ENCODE data around the gene TAOK3.

TAOK3 gene

GRCh38 chr12:118188690-118189371 is 183.9 kb downstream of the TAOK3 start:
- no peak overlapping the region for H3K9ac ChIP-seq (ENCODE audit: low read length)
- no peaks in the 10 kb centered on the region for H3K79me2 ChIP-seq (ENCODE audit: low read length)
- no peak overlapping the region for H3K4me2 ChIP-seq (ENCODE audit: low read depth, low read length)
- H3K9me2 ChIP-seq (replicated peaks; ENCODE audit: insufficient read depth, low read length) = no peaks in the 10 kb centered on the region
- H3K36me3 ChIP-seq (replicated peaks; ENCODE audit: insufficient read depth, low read length) = no peaks in the 10 kb centered on the region
- H4K20me1 ChIP-seq (ENCODE audit: insufficient read depth, low read length) = no peaks in the 10 kb centered on the region
- TF ChIP-seq EZH2 (optimal IDR thresholded peaks at IDR 0.05; ENCODE audit: low read depth, low read length) (no peak), CTCF (IDR thresholded peaks at IDR 0.05; ENCODE audit: low read length) (no peak), EZH2phosphoT487 (IDR thresholded peaks at IDR 0.05; ENCODE audit: low read length) (no peak)
- H3K27me3 ChIP-seq (replicated peaks; ENCODE audit: insufficient read depth, low read length) = no peaks in the 10 kb centered on the region
- no peak for DNase-seq
- no peaks in the 10 kb centered on the region for H3K9me3 ChIP-seq (replicated peaks; ENCODE audit: insufficient read depth, low read length)
- H3K27ac ChIP-seq (ENCODE audit: low read length) = no peak overlapping the region
- no peak overlapping the region for H2AFZ ChIP-seq (ENCODE audit: low read length)
- no peak overlapping the region for H3K4me3 ChIP-seq (ENCODE audit: low read length)
- H3F3A ChIP-seq (ENCODE audit: insufficient read depth, low read length) = no peaks in the 10 kb centered on the region
- no peaks in the 10 kb centered on the region for H3K4me1 ChIP-seq (ENCODE audit: low read length)

GRCh38 chr12:118187751-118188435 is 184.8 kb downstream of the TAOK3 start:
- Histone ChIP-seq H3K4me2 (ENCODE audit: low read depth, low read length) (no peak overlapping the region), H3K27ac (ENCODE audit: low read length) (no peak overlapping the region), H4K20me1 (ENCODE audit: insufficient read depth, low read length) (no peaks in the 10 kb centered on the region), H3K9me2 (replicated peaks; ENCODE audit: insufficient read depth, low read length) (no peaks in the 10 kb centered on the region), H3K27me3 (replicated peaks; ENCODE audit: insufficient read depth, low read length) (no peaks in the 10 kb centered on the region), H2AFZ (ENCODE audit: low read length) (no peak overlapping the region), H3K79me2 (ENCODE audit: low read length) (no peaks in the 10 kb centered on the region), H3F3A (ENCODE audit: insufficient read depth, low read length) (no peaks in the 10 kb centered on the region), H3K9ac (ENCODE audit: low read length) (no peak overlapping the region), H3K9me3 (replicated peaks; ENCODE audit: insufficient read depth, low read length) (no peaks in the 10 kb centered on the region), H3K4me1 (ENCODE audit: low read length) (no peaks in the 10 kb centered on the region), H3K4me3 (ENCODE audit: low read length) (no peak overlapping the region), H3K36me3 (replicated peaks; ENCODE audit: insufficient read depth, low read length) (no peaks in the 10 kb centered on the region)
- TF ChIP-seq CTCF (IDR thresholded peaks at IDR 0.05; ENCODE audit: low read length) = no peak
- TF ChIP-seq EZH2 (optimal IDR thresholded peaks at IDR 0.05; ENCODE audit: low read depth, low read length) = no peak
- no peak for TF ChIP-seq EZH2phosphoT487 (IDR thresholded peaks at IDR 0.05; ENCODE audit: low read length)
- no peak for DNase-seq

GRCh38 chr12:118185602-118186397 is 186.9 kb downstream of the TAOK3 start:
- no peaks in the 10 kb centered on the region for H3K79me2 ChIP-seq (ENCODE audit: low read length)
- H3K27ac ChIP-seq (ENCODE audit: low read length) = no peak overlapping the region
- H2AFZ ChIP-seq (ENCODE audit: low read length) = no peak overlapping the region
- no peak overlapping the region for H3K4me3 ChIP-seq (ENCODE audit: low read length)
- no peaks in the 10 kb centered on the region for H3K36me3 ChIP-seq (replicated peaks; ENCODE audit: insufficient read depth, low read length)
- H4K20me1 ChIP-seq (ENCODE audit: insufficient read depth, low read length) = no peaks in the 10 kb centered on the region
- H3K9ac ChIP-seq (ENCODE audit: low read length) = no peak overlapping the region
- H3K4me1 ChIP-seq (ENCODE audit: low read length) = no peaks in the 10 kb centered on the region
- no peaks in the 10 kb centered on the region for H3F3A ChIP-seq (ENCODE audit: insufficient read depth, low read length)
- TF ChIP-seq EZH2phosphoT487 (IDR thresholded peaks at IDR 0.05; ENCODE audit: low read length) = no peak
- TF ChIP-seq CTCF (IDR thresholded peaks at IDR 0.05; ENCODE audit: low read length) = no peak
- no peaks in the 10 kb centered on the region for H3K27me3 ChIP-seq (replicated peaks; ENCODE audit: insufficient read depth, low read length)
- no peak for DNase-seq
- no peaks in the 10 kb centered on the region for H3K9me2 ChIP-seq (replicated peaks; ENCODE audit: insufficient read depth, low read length)
- no peak overlapping the region for H3K4me2 ChIP-seq (ENCODE audit: low read depth, low read length)
- H3K9me3 ChIP-seq (replicated peaks; ENCODE audit: insufficient read depth, low read length) = no peaks in the 10 kb centered on the region
